Measurements from ENCODE around the gene HMGB3.

The HMGB3 gene

DNA sequence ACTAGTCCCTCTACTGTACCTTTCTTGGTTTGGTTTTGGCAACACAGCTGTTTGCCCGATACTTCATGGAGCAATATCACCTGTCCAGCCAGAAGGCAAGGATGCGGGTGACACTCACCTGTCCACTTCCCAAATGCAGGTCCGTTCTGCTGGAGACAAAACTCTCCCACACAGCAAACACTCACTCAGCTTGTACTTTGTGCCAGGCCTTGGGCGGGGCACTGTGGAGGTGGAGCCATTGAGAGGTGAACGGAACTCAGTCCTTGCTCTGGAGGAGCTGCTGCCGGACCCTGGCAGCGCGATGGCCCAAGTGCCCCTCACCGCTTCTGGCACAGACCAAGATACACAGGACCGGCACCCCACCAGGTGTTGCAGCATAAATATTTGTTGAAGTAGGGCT lies 15.3 kb upstream of the HMGB3 start:
- Histone ChIP-seq H3K4me1 (ENCODE audit: low read depth, poor library complexity, severe bottlenecking) (no peaks in the 10 kb centered on the region), H3K4me3 (IDR thresholded peaks at IDR 0.05; ENCODE audit: insufficient read depth, low read depth, low read length) (no peak overlapping the region), H3K36me3 (ENCODE audit: insufficient read depth) (no peaks in the 10 kb centered on the region), H2AFZ (ENCODE audit: low read depth) (no peak overlapping the region), H3K27ac (no peak overlapping the region), H3K79me2 (ENCODE audit: insufficient read depth, low read depth) (no peaks in the 10 kb centered on the region), H4K20me1 (ENCODE audit: insufficient read depth) (no peaks in the 10 kb centered on the region), H3K9ac (no peak overlapping the region), H3K4me2 (no peak overlapping the region), H3K27me3 (ENCODE audit: insufficient read depth, low read depth) (no peaks in the 10 kb centered on the region)
- TF ChIP-seq, protein P1, sequence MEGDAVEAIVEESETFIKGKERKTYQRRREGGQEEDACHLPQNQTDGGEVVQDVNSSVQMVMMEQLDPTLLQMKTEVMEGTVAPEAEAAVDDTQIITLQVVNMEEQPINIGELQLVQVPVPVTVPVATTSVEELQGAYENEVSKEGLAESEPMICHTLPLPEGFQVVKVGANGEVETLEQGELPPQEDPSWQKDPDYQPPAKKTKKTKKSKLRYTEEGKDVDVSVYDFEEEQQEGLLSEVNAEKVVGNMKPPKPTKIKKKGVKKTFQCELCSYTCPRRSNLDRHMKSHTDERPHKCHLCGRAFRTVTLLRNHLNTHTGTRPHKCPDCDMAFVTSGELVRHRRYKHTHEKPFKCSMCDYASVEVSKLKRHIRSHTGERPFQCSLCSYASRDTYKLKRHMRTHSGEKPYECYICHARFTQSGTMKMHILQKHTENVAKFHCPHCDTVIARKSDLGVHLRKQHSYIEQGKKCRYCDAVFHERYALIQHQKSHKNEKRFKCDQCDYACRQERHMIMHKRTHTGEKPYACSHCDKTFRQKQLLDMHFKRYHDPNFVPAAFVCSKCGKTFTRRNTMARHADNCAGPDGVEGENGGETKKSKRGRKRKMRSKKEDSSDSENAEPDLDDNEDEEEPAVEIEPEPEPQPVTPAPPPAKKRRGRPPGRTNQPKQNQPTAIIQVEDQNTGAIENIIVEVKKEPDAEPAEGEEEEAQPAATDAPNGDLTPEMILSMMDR (conservative IDR thresholded peaks at IDR 0.05; ENCODE audit: low read depth, low read length) = no peak

DNA sequence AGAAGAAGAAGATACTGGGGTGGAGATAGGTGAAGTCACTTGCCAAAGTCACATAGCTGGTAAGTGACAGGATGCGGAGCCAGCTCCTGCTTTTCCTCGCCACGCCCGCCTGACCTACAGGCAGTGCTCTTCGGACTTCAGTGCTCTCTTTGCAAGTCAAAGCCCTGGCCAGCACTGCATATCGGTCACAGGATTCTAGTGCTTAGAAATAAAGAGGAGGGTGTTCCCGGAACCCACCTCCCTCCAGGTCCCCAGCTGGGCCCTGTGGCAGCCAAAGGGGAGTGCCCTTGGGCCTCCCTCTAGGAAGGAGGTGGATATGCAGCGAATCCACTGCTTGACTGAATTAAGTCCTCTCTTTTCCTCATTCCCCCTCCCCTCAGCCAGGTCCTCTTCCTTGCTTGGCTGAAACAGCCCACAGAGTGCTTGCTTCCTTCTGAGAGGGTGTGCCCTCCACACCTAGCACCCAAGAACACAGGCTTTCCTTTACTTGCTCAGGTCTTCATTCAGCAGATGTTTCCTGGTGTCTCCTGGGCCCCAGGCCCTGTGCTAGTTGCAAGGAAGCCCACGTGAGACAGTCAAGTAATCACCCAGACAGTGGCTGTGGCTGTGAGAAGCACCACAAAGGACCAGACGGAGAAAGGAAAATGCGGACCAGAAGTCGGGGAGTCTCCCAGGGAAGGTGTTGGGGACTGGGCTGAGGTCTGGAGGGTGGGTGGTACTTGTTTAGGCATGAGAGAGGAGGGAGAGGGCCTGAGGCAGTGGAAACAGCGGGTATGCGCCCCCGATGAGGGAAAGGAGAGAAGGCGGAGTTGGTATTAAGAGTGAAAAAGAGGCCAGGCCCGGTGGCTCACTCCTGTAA lies 14.0 kb upstream of the HMGB3 start:
- TF ChIP-seq, protein P1 (conservative IDR thresholded peaks at IDR 0.05; ENCODE audit: low read depth, low read length) = no peak
- H3K79me2 ChIP-seq (ENCODE audit: insufficient read depth, low read depth) = no peaks in the 10 kb centered on the region
- H3K4me3 ChIP-seq (IDR thresholded peaks at IDR 0.05; ENCODE audit: insufficient read depth, low read depth, low read length) = no peak overlapping the region
- H3K4me1 ChIP-seq (ENCODE audit: low read depth, poor library complexity, severe bottlenecking) = no peaks in the 10 kb centered on the region
- no peak overlapping the region for H3K27ac ChIP-seq
- H3K4me2 ChIP-seq = no peak overlapping the region
- no peak overlapping the region for H2AFZ ChIP-seq (ENCODE audit: low read depth)
- H4K20me1 ChIP-seq (ENCODE audit: insufficient read depth) = no peaks in the 10 kb centered on the region
- no peaks in the 10 kb centered on the region for H3K27me3 ChIP-seq (ENCODE audit: insufficient read depth, low read depth)
- no peak overlapping the region for H3K9ac ChIP-seq
- H3K36me3 ChIP-seq (ENCODE audit: insufficient read depth) = no peaks in the 10 kb centered on the region

DNA sequence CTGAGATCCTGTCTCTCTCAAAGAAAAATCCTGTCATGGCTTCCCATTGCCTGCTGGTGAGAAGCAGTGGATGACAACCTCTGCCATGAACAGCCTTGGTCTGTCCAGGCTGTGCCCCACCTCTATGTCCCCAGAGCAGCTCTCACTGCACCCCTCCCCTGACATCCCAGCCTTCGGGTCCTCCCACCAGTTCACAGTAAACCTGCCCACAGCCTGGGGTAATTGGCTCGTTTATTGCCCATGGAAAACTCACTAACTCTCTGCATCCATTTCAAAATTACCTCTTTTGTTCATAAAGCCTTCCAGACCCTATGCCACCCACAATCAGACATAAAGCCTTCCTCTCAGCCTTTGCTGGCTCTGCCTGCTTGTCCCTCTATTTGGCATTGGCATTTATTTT lies 10.7 kb upstream of the HMGB3 start:
- Histone ChIP-seq H3K4me2 (no peak overlapping the region), H3K4me1 (ENCODE audit: low read depth, poor library complexity, severe bottlenecking) (no peaks in the 10 kb centered on the region), H4K20me1 (ENCODE audit: insufficient read depth) (no peaks in the 10 kb centered on the region), H3K27ac (no peak overlapping the region), H2AFZ (ENCODE audit: low read depth) (no peak overlapping the region), H3K9ac (no peak overlapping the region), H3K79me2 (ENCODE audit: insufficient read depth, low read depth) (no peaks in the 10 kb centered on the region), H3K27me3 (ENCODE audit: insufficient read depth, low read depth) (no peaks in the 10 kb centered on the region), H3K36me3 (ENCODE audit: insufficient read depth) (no peaks in the 10 kb centered on the region), H3K4me3 (IDR thresholded peaks at IDR 0.05; ENCODE audit: insufficient read depth, low read depth, low read length) (no peak overlapping the region)
- TF ChIP-seq, protein P1 (conservative IDR thresholded peaks at IDR 0.05; ENCODE audit: low read depth, low read length) = no peak

DNA sequence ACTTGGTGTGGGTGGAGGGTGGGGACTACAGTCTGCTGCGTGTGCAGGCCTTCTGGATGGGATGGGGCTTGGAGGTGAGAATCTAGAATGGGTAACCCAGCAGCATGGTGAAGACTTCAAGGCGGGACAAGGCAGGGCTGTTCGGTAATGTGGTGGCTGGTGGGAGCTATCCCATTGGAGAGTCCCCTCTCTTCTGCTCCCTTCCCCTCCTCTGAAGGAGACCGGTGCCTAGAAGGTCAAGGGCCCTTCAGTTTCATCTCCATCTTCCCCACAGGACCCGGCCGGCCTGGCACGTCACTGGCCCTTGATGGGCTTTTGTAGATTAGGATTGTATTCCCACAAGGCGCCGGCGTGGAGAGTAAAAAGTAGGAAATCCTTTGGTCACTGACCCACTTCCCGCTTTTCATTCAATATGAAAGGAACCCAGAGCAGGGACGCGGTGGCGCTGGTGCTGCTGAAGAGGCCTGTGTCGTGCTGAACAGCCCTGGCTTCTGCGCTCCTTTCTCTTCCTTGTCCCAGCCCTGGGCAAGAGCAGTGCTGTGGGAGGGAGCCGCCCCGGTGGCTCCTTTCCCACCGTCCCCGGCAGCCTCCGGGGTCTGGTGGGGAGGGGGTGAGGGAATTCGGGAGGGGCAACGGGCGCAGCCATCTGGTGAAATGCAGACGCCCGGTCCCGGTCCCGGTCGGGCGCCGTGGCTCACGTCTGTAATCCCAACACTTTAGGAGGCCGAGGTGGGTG lies 7.3 kb upstream of the HMGB3 start:
- H3K79me2 ChIP-seq (ENCODE audit: insufficient read depth, low read depth) = no peaks in the 10 kb centered on the region
- H3K27me3 ChIP-seq (ENCODE audit: insufficient read depth, low read depth) = no peaks in the 10 kb centered on the region
- H2AFZ ChIP-seq (ENCODE audit: low read depth) = no peak overlapping the region
- H4K20me1 ChIP-seq (ENCODE audit: insufficient read depth) = no peaks in the 10 kb centered on the region
- H3K36me3 ChIP-seq (ENCODE audit: insufficient read depth) = no peaks in the 10 kb centered on the region
- H3K4me3 ChIP-seq (IDR thresholded peaks at IDR 0.05; ENCODE audit: insufficient read depth, low read depth, low read length) = no peak overlapping the region
- no peak overlapping the region for H3K27ac ChIP-seq
- no peaks in the 10 kb centered on the region for H3K4me1 ChIP-seq (ENCODE audit: low read depth, poor library complexity, severe bottlenecking)
- no peak overlapping the region for H3K9ac ChIP-seq
- H3K4me2 ChIP-seq = no peak overlapping the region
- TF ChIP-seq, protein P1 (conservative IDR thresholded peaks at IDR 0.05; ENCODE audit: low read depth, low read length) = no peak

Measured in KMS-11 (cell line).